ENCODE results near the gene NTF4. TPM values are rescaled to one million over a fixed set of nuclear protein-coding genes. Genes with fewer than 3 reads are reported as not detected.

The NTF4 gene
- total and polyA plus RNA-seq, 2 of the 13 experiments (the other 11 are each of a cell fraction or from before 2014, with no cell fraction given), result not detected

DNA sequence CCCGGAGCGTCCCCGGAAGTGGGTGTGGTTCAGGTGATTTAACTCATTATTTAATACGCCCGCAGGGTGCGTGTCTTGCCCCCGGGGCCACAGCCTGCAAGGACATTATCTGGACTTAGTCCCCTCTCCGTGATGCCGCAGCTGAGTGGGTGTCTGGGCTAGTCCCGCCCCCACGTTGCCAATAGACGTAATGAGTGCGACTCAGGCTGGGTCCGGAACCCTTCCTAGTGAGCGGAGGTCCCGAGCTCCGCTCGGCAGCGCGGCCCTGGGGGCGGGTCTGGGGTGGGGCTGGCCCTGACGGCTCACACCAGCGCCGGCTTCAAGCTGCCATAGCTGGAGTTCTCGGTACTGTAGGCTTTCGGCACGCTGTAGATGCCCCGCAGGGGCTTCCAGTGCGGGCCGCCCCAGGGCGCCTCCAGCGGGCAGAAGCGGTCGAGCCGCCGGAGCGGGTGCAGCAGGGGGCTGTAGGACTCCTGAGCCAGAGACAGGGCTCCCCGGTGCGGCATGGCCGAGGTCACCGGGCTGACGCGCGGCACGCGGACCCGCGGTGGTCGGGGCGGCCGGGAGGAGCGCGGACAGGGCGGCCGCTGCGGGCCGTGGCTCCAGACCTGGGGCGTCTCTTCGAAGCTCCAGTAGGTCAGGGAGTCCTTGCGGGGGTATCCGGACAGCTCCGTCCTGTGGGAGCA is 46.8 kb downstream of the NTF4 start:
- H3K79me2 ChIP-seq (ENCODE audit: insufficient read depth, low read length), result no peaks in the 10 kb centered on the region
- peak overlapping the region; percentile 98 for H3K4me2 ChIP-seq (ENCODE audit: low read depth, low read length)
- no peaks in the 10 kb centered on the region for H3K9me3 ChIP-seq (ENCODE audit: low read length)
- peaks cover 27% of the 10 kb centered on the region for H3K4me1 ChIP-seq (ENCODE audit: insufficient read depth, low read length)
- H3K4me3 ChIP-seq (replicated peaks in 1 of 3; ENCODE audit: insufficient read depth in 1 of 3, low read depth in 2 of 3, low read length in 3 of 3), result peak overlapping the region in 2 of 3 experiments; percentile 10 to 63; a peak in 3 of 6 replicates
- H2AFZ ChIP-seq (ENCODE audit: low read length), result no peak overlapping the region
- DNase-seq (ENCODE audit: low spot score) (peak; percentile 41), FAIRE-seq (no peak), ATAC-seq (peak; percentile 82)
- in situ Hi-C loops (cut with HindIII; ENCODE audit: extremely low pct_ligation_motif_present, low pct_unique_long_range_greater_than_20kb) (no loop called here), intact Hi-C loops (cut with micrococcal nuclease; ENCODE audit: unreplicated experiment) (no loop called here)
- H3K9ac ChIP-seq (ENCODE audit: insufficient read depth, low read depth, low read length), result 0 out of 2 replicates have a peak overlapping the region, but pooled peaks have one; percentile 54
- H3K27me3 ChIP-seq (ENCODE audit: control insufficient read depth in 1 of 2, insufficient read depth in 2 of 2, low read length in 2 of 2), result peaks cover 0 to 25% of the 10 kb centered on the region in 2 experiments; a peak in 3 of 5 replicates
- BruUV-seq (replicated peaks), result no TSS peak
- ChIA-PET POLR2A (interaction anchor here (2.9 kb wide), 1 partner anchor 24 kb away, joined by 21 read pairs; the partner anchor contains the start of genes GYS1 and RUVBL2), CTCF (ENCODE audit: low intra/inter-chr PET ratio, low total read pairs) (no interaction called here)
- peaks cover 4 to 19% of the 10 kb centered on the region in 2 experiments; a peak in 4 of 5 replicates for H3K36me3 ChIP-seq (replicated peaks in 1 of 2; ENCODE audit: control insufficient read depth in 1 of 2, insufficient read depth in 2 of 2, low read length in 2 of 2)
- H4K20me1 ChIP-seq (ENCODE audit: insufficient read depth, low read length), result no peaks in the 10 kb centered on the region
- 38% methylated on average over 23 of the region's 62 CpGs for WGBS (ENCODE audit: low lambda C conversion rate)
- H3K27ac ChIP-seq (ENCODE audit: extremely low read length, insufficient read depth, low read length), result no peak overlapping the region
- TF ChIP-seq IRF2 (CRISPR knock-in tag; IDR thresholded peaks at IDR 0.05) (no peak), ZBTB8A (CRISPR knock-in tag; IDR thresholded peaks at IDR 0.05; ENCODE audit: borderline replicate concordance, low read depth) (no peak), PRDM4 (CRISPR knock-in tag; IDR thresholded peaks at IDR 0.05; ENCODE audit: borderline replicate concordance) (no peak), POLR2G (IDR thresholded peaks at IDR 0.05; ENCODE audit: low read depth, low read length) (peak; percentile 53; the same call in 1 of the 2 replicates), ARNT2 (CRISPR knock-in tag; IDR thresholded peaks at IDR 0.05; ENCODE audit: low read depth) (no peak), RBFOX2 (IDR thresholded peaks at IDR 0.05; ENCODE audit: low read depth, low read length) (peak; percentile 56), BCL6 (CRISPR knock-in tag; IDR thresholded peaks at IDR 0.05) (no peak), SMYD3 (CRISPR knock-in tag; IDR thresholded peaks at IDR 0.05) (no peak), GTF2F1 (IDR thresholded peaks at IDR 0.05; ENCODE audit: low read length) (no peak), SKI (IDR thresholded peaks at IDR 0.05; ENCODE audit: partially characterized antibody) (no peak), SALL1 (CRISPR knock-in tag; IDR thresholded peaks at IDR 0.05) (peak; percentile 56; the same call in 1 of the 2 replicates), MXD4 (CRISPR knock-in tag; IDR thresholded peaks at IDR 0.05) (0 out of 2 replicates have a peak, but pooled peaks have one; percentile 24)
- TF ChIP-seq, protein P1, sequence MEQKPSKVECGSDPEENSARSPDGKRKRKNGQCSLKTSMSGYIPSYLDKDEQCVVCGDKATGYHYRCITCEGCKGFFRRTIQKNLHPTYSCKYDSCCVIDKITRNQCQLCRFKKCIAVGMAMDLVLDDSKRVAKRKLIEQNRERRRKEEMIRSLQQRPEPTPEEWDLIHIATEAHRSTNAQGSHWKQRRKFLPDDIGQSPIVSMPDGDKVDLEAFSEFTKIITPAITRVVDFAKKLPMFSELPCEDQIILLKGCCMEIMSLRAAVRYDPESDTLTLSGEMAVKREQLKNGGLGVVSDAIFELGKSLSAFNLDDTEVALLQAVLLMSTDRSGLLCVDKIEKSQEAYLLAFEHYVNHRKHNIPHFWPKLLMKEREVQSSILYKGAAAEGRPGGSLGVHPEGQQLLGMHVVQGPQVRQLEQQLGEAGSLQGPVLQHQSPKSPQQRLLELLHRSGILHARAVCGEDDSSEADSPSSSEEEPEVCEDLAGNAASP (CRISPR knock-in tag; IDR thresholded peaks at IDR 0.05; ENCODE audit: borderline replicate concordance), result no peak
- TF ChIP-seq, protein P2, sequence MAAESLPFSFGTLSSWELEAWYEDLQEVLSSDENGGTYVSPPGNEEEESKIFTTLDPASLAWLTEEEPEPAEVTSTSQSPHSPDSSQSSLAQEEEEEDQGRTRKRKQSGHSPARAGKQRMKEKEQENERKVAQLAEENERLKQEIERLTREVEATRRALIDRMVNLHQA (CRISPR knock-in tag; IDR thresholded peaks at IDR 0.05), result no peak
- TF ChIP-seq, protein P3, sequence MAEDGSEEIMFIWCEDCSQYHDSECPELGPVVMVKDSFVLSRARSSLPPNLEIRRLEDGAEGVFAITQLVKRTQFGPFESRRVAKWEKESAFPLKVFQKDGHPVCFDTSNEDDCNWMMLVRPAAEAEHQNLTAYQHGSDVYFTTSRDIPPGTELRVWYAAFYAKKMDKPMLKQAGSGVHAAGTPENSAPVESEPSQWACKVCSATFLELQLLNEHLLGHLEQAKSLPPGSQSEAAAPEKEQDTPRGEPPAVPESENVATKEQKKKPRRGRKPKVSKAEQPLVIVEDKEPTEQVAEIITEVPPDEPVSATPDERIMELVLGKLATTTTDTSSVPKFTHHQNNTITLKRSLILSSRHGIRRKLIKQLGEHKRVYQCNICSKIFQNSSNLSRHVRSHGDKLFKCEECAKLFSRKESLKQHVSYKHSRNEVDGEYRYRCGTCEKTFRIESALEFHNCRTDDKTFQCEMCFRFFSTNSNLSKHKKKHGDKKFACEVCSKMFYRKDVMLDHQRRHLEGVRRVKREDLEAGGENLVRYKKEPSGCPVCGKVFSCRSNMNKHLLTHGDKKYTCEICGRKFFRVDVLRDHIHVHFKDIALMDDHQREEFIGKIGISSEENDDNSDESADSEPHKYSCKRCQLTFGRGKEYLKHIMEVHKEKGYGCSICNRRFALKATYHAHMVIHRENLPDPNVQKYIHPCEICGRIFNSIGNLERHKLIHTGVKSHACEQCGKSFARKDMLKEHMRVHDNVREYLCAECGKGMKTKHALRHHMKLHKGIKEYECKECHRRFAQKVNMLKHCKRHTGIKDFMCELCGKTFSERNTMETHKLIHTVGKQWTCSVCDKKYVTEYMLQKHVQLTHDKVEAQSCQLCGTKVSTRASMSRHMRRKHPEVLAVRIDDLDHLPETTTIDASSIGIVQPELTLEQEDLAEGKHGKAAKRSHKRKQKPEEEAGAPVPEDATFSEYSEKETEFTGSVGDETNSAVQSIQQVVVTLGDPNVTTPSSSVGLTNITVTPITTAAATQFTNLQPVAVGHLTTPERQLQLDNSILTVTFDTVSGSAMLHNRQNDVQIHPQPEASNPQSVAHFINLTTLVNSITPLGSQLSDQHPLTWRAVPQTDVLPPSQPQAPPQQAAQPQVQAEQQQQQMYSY (CRISPR knock-in tag; IDR thresholded peaks at IDR 0.05), result no peak

Data from HepG2 (cell line).